VCaP (cell line): ENCODE data around the gene BMERB1.

Experiments used
- H3K27ac ChIP-seq: fragments of 450-650 bp; 2 replicates; pipeline ENCODE4 v1.5.1; 2017
- CTCF ChIP-seq: fragments of 450-650 bp; conservative IDR thresholded peaks from 2 replicates; pipeline ENCODE4 v1.5.1; 2017; ENCODE audit warnings: mild to moderate bottlenecking, moderate library complexity

BMERB1 gene

GRCh38 chr16:15552507-15552906 is 118.1 kb downstream of the BMERB1 start:
- H3K27ac ChIP-seq: no peak overlapping the region
- TF ChIP-seq CTCF: no peak

- TF ChIP-seq CTCF: no peak
- no peak overlapping the region for H3K27ac ChIP-seq
Observed at GRCh38 chr16:15553313-15554088, 119.1 kb downstream of the BMERB1 start.

GRCh38 chr16:15556130-15556529 is 121.7 kb downstream of the BMERB1 start:
- no peak overlapping the region for H3K27ac ChIP-seq
- TF ChIP-seq CTCF: no peak

- TF ChIP-seq CTCF: no peak
- H3K27ac ChIP-seq: no peak overlapping the region
Observed at GRCh38 chr16:15557258-15557657, 122.9 kb downstream of the BMERB1 start.

GRCh38 chr16:15559176-15559575 is 124.8 kb downstream of the BMERB1 start:
- TF ChIP-seq CTCF: no peak
- no peak overlapping the region for H3K27ac ChIP-seq

GRCh38 chr16:15564604-15565339 is 130.4 kb downstream of the BMERB1 start:
- no peak overlapping the region for H3K27ac ChIP-seq
- no peak for TF ChIP-seq CTCF

GRCh38 chr16:15566095-15566494 is 131.7 kb downstream of the BMERB1 start:
- no peak overlapping the region for H3K27ac ChIP-seq
- TF ChIP-seq CTCF: no peak
